ENCODE results near the gene NAALADL2.
"Not testable (repeated sequence)": the region's sequence is repeated elsewhere in the genome, so short reads cannot be mapped to it uniquely, and the experiment has no call there.

The NAALADL2 gene

GRCh38 chr3:175485436-175485835, 626.3 kb downstream of the NAALADL2 start:
- no peak for DNase-seq (ENCODE audit: low spot score)

GRCh38 chr3:175486255-175486654, 627.1 kb downstream of the NAALADL2 start:
- no peak for DNase-seq (ENCODE audit: low spot score)

- no peak for DNase-seq (ENCODE audit: low spot score)
These were observed 630.3 kb downstream of the NAALADL2 start for GRCh38 chr3:175489406-175489805.

- DNase-seq (ENCODE audit: low spot score): no peak
These were observed 634.2 kb downstream of the NAALADL2 start for GRCh38 chr3:175493301-175493700.

- DNase-seq (ENCODE audit: low spot score): no peak
These were observed 636.2 kb downstream of the NAALADL2 start for GRCh38 chr3:175495331-175495730.

- DNase-seq (ENCODE audit: low spot score): no peak
These were observed 643.0 kb downstream of the NAALADL2 start for GRCh38 chr3:175502155-175502554.

- no peak for DNase-seq (ENCODE audit: low spot score)
These were observed 652.2 kb downstream of the NAALADL2 start for GRCh38 chr3:175511219-175511785.

- no peak for DNase-seq (ENCODE audit: low spot score)
These were observed 653.6 kb downstream of the NAALADL2 start for GRCh38 chr3:175512700-175513099.

GRCh38 chr3:175518459-175518858, 659.3 kb downstream of the NAALADL2 start:
- DNase-seq (ENCODE audit: low spot score): no peak

GRCh38 chr3:175521406-175521805, 662.3 kb downstream of the NAALADL2 start:
- no peak for DNase-seq (ENCODE audit: low spot score)

GRCh38 chr3:175526191-175526590, 667.1 kb downstream of the NAALADL2 start:
- DNase-seq (ENCODE audit: low spot score): no peak

GRCh38 chr3:175526609-175527280, 667.6 kb downstream of the NAALADL2 start:
- peak; percentile 10 for DNase-seq (ENCODE audit: low spot score)

- not testable (repeated sequence) for DNase-seq (ENCODE audit: low spot score)
These were observed 669.6 kb downstream of the NAALADL2 start for GRCh38 chr3:175528693-175529092.

- peak; percentile 2 for DNase-seq (ENCODE audit: low spot score)
These were observed 676.2 kb downstream of the NAALADL2 start for GRCh38 chr3:175535351-175535750.

- no peak for DNase-seq (ENCODE audit: low spot score)
These were observed 687.0 kb downstream of the NAALADL2 start for GRCh38 chr3:175546115-175546514.

- DNase-seq (ENCODE audit: low spot score): no peak
These were observed 693.8 kb downstream of the NAALADL2 start for GRCh38 chr3:175552929-175553328.

GRCh38 chr3:175554801-175555200, 695.7 kb downstream of the NAALADL2 start:
- no peak for DNase-seq (ENCODE audit: low spot score)

GRCh38 chr3:175558261-175558660, 699.1 kb downstream of the NAALADL2 start:
- no peak for DNase-seq (ENCODE audit: low spot score)

GRCh38 chr3:175564363-175564762, 705.2 kb downstream of the NAALADL2 start:
- DNase-seq (ENCODE audit: low spot score): no peak

- no peak for DNase-seq (ENCODE audit: low spot score)
These were observed 712.0 kb downstream of the NAALADL2 start for GRCh38 chr3:175571096-175571495.

- DNase-seq (ENCODE audit: low spot score): no peak
These were observed 714.1 kb downstream of the NAALADL2 start for GRCh38 chr3:175573226-175573625.

GRCh38 chr3:175580318-175580717, 721.2 kb downstream of the NAALADL2 start:
- DNase-seq (ENCODE audit: low spot score): no peak

GRCh38 chr3:175585898-175586297, 726.8 kb downstream of the NAALADL2 start:
- peak; percentile 39 for DNase-seq (ENCODE audit: low spot score)

GRCh38 chr3:175590745-175591144, 731.6 kb downstream of the NAALADL2 start:
- no peak for DNase-seq (ENCODE audit: low spot score)
